BJ (cell line): ENCODE results near the gene LRRC1. TPM values are rescaled to one million over a fixed set of nuclear protein-coding genes. Genes with fewer than 3 reads are reported as not detected.

Source experiments
- CTCF ChIA-PET: fragments of 350-600 bp; formaldehyde crosslinking; extraction: SDS; loops from one replicate; lab custom pipeline; 2021; ENCODE audit warnings: antibody characterized with exemption, inconsistent platforms; lab: Yijun Ruan, JAX
- POLR2A ChIA-PET: fragments of 300-600 bp; sonication (Branson Sonifier 250); formaldehyde crosslinking; extraction: SDS; loops from one replicate; lab custom pipeline; 2021; ENCODE audit warnings: antibody characterized with exemption; lab: Charles Lee
- DNase-seq: peaks from one replicate; pipeline ENCODE4 v3.0.0-alpha.2; 2011; ENCODE audit warnings: low read depth
- H3K27me3 ChIP-seq: 2 replicates; pipeline ENCODE4 v1.6.0; 2011; ENCODE audit warnings: low read length; ENCODE audit not compliant: control insufficient read depth, insufficient read depth
- H3K36me3 ChIP-seq: 2 replicates; pipeline ENCODE4 v1.5.1; 2011; ENCODE audit warnings: low read length; ENCODE audit not compliant: control insufficient read depth, insufficient read depth
- H3K4me3 ChIP-seq: 2 replicates; pipeline ENCODE4 v1.5.1; 2011; ENCODE audit warnings: low read depth, mild to moderate bottlenecking, control low read depth, low read length
- polyA plus RNA-seq: library from polyadenylated mRNA; depleted of rRNA; stranded (reverse); fragments of >200 nt; gene quantifications from 2 replicates; pipeline ENCODE4 v1.2.3, GENCODE V29; 2011
- TF ChIP-seq, protein P1 (sequence below): IDR thresholded peaks from 2 replicates; pipeline ENCODE4 v1.5.1; 2011; ENCODE audit warnings: low read depth, mild to moderate bottlenecking, control low read depth, inconsistent platforms, low read length, moderate library complexity; ENCODE audit not compliant: insufficient read depth

Gene LRRC1
- polyA plus RNA-seq, 1 experiment, result 4.3 TPM

GRCh38 chr6:53761036-53761435, 33.8 kb upstream of the LRRC1 start:
- TF ChIP-seq, protein P1, sequence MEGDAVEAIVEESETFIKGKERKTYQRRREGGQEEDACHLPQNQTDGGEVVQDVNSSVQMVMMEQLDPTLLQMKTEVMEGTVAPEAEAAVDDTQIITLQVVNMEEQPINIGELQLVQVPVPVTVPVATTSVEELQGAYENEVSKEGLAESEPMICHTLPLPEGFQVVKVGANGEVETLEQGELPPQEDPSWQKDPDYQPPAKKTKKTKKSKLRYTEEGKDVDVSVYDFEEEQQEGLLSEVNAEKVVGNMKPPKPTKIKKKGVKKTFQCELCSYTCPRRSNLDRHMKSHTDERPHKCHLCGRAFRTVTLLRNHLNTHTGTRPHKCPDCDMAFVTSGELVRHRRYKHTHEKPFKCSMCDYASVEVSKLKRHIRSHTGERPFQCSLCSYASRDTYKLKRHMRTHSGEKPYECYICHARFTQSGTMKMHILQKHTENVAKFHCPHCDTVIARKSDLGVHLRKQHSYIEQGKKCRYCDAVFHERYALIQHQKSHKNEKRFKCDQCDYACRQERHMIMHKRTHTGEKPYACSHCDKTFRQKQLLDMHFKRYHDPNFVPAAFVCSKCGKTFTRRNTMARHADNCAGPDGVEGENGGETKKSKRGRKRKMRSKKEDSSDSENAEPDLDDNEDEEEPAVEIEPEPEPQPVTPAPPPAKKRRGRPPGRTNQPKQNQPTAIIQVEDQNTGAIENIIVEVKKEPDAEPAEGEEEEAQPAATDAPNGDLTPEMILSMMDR, result no peak
- DNase-seq, result no peak
- POLR2A ChIA-PET, result no interaction called here
- CTCF ChIA-PET, result interaction anchor here (0.7 to 3.8 kb wide), 3 partner anchors 10 to 35 kb away, joined by 3 to 10 read pairs (median 3); no protein-coding TSS in a partner anchor
- Histone ChIP-seq H3K27me3 (no peaks in the 10 kb centered on the region), H3K36me3 (no peaks in the 10 kb centered on the region), H3K4me3 (no peak overlapping the region)

DNA sequence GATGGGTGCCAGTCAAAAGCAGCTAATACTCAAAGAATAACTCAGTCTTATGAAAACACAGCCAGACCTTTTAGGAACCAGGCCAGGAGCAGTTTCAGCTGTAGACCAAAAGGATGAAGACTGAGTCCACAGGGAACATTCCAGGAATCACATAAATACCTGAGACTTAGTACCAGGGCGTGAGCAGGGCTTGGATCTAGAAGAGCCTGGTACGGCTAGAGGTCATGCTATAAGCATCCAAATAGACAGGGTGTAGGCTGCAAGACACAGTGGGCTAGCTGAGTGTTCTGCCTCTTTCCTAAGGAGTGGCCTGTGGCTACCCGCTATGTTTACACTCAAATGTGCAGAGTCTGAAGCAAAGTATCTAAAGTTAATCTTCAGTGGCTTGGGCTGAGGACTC, 29.5 kb upstream of the LRRC1 start:
- CTCF ChIA-PET, result interaction anchor here (1.4 kb wide), 1 partner anchor 37 kb away, joined by 4 read pairs; no protein-coding TSS in a partner anchor
- Histone ChIP-seq H3K36me3 (no peaks in the 10 kb centered on the region), H3K27me3 (no peaks in the 10 kb centered on the region), H3K4me3 (no peak overlapping the region)
- TF ChIP-seq, protein P1, result no peak
- no peak for DNase-seq
- POLR2A ChIA-PET, result interaction anchor here (0.6 kb wide), 1 partner anchor 132 kb away, joined by 4 read pairs; no protein-coding TSS in a partner anchor

- TF ChIP-seq, protein P1, result no peak
- ChIA-PET POLR2A (no interaction called here), CTCF (interaction anchor here (1.2 to 1.3 kb wide), 2 partner anchors 11 to 189 kb away, joined by 3 to 6 read pairs; no protein-coding TSS in a partner anchor)
- no peak for DNase-seq
- Histone ChIP-seq H3K27me3 (no peaks in the 10 kb centered on the region), H3K4me3 (no peak overlapping the region), H3K36me3 (no peaks in the 10 kb centered on the region)
Measured at GRCh38 chr6:53766930-53767329, 27.9 kb upstream of the LRRC1 start.

DNA sequence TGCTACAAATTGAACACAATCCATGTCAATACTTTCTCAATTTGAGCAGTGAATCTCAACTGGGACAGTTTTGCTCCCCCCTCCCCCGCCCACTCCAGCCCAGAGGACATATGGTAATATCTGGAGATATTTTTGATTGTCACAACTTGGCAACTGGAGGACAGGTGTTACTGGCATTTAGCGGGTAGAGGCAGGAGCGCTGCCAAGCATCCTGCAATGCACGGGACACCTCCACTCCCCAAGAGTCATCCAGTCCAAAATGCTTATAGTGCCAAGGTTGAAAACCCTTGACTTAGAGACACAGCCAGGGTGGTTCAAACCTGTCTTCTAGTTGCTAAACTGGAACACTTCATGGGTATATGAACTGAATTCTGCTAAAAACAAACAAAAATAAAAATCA, 26.9 kb upstream of the LRRC1 start:
- Histone ChIP-seq H3K36me3 (no peaks in the 10 kb centered on the region), H3K4me3 (no peak overlapping the region), H3K27me3 (no peaks in the 10 kb centered on the region)
- ChIA-PET POLR2A (no interaction called here), CTCF (interaction anchor here (1.2 kb wide), 1 partner anchor 188 kb away, joined by 3 read pairs; no protein-coding TSS in a partner anchor)
- no peak for DNase-seq
- TF ChIP-seq, protein P1, result no peak

GRCh38 chr6:53768636-53769035, 26.2 kb upstream of the LRRC1 start:
- Histone ChIP-seq H3K27me3 (no peaks in the 10 kb centered on the region), H3K4me3 (no peak overlapping the region), H3K36me3 (no peaks in the 10 kb centered on the region)
- TF ChIP-seq, protein P1, result no peak
- CTCF ChIA-PET, result no interaction called here
- no peak for DNase-seq
- POLR2A ChIA-PET, result no interaction called here
